GM19023 (cell line): Measurements from ENCODE around the gene NEK8.

Experiments
- ATAC-seq: cut with Tn5 transposase; IDR thresholded peaks from one replicate; pipeline ENCODE4 v1.9.1; 2021; ENCODE audit warnings: mild to moderate bottlenecking, moderate library complexity; ENCODE audit not compliant: unreplicated experiment

NEK8 gene

DNA sequence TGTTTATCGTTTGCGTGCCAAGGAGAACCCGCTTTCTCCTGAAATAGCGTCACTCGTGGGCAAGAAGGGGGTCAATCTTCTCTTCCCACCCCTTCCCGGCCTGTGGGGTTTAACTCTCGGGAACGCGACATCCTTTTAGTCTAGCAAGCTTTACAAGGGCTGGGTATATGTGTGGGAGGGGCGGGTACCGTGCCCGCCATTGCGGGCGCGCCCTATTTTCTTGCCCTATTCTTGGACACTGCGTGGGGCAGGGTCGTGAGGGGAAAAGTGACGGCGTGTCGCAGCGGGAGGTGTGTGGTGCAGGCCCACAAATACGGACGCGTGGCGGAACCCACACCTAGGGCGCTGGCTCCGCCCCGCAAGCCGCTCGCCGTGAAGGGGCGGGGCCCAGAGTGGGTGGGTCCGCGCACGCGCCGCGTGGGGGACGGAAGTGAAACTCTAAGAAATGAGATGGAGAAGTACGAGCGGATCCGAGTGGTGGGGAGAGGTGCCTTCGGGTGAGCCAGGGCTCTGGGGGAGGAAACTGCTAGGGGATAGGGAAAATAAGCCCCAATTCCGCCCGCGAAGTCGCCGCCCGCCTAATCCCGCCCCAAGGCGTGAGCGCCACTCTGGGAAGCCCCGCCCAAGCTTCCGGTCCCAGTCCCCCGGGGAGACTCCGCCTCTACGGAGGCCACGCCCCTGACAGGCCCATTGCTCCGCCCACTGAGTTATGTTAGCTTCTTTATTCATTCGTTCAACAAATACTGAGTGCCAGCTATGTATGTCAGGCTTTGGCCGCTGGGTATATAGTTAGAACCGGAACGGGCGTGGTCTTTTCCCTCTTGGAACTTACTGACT is at the start of gene NEK8:
Gene NEK8 (plus strand): TSS at position 425 of the 837 bp plus-strand sequence. CDS start 26 bp downstream, at position 451.
- ATAC-seq = peak; percentile 42

DNA sequence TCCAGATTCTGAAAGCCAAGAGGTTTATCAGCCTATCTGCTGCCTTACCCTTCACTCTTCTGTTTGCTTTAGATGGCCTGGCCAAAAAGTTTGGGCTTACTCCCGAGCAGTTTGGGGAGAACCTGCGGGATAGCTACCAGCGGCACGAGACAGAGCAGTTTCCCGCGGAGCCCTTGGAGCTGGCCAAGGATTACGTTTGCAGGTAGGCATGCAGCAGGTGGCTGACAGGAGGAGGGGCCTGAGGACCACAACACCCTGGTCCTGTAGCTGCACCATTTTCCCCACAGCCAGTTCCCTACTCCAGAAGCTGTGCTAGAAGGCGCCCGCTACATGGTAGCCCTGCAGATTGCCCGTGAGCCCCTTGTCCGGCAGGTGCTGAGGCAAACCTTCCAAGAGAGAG is 45.9 kb upstream of the NEK8 start:
- no peak for ATAC-seq

DNA sequence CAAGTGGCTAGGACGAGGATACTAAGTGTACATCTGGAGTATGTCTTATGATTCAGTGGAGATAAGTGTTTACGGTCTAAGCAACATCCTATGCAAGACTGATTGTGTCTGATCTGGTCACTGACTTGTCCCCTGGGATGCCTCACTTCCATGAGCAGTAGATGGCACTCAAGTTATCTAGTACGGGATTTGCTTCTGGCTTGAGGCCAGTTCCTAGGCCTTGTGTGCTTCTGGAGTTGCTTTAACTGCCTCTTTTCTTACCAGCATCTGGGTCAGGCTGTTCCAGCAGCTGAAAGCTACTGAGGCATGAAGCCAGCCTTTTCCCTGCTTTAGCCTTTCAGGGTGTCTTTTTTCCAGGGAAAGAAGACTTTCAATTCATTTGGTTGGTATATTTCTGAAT is 43.6 kb upstream of the NEK8 start:
- ATAC-seq = no peak

DNA sequence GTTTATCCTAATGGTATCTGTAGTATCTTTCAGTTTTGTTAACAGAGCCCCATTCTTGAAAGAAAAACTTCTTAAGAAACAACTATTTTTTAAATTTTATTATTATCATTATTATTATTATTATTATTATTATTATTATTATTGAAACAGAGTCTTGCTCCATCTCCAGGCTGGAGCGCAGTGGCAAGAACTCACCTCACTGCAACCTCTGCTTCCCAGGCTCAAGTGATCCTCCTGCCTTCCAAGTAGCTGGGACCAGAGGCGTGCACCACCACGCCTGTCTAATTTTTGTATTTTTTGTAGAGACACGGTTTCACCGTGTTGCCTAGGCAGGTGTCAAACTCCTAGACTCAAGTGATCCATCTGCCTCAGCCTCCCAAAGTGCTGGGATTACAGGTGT is 43.2 kb upstream of the NEK8 start:
- ATAC-seq = no peak

DNA sequence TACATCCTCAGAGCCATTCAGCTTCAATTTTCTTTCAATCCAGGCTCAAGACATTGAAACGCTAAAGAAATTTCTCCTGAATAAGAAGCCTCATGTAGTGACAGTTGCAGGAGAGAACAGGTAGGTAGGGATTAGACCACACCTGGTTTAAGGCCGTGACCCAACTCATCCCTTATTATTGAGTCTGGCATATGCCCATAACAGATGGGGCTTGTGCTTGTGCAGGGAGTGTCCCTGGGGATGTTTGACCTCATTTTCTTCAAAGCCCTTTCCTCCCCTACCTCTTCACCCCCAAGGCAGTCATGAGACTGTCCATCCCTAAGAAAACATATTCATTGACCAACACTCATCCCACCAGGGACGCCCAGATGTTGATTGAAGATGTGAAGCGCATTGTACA is 42.3 kb upstream of the NEK8 start:
- no peak for ATAC-seq

DNA sequence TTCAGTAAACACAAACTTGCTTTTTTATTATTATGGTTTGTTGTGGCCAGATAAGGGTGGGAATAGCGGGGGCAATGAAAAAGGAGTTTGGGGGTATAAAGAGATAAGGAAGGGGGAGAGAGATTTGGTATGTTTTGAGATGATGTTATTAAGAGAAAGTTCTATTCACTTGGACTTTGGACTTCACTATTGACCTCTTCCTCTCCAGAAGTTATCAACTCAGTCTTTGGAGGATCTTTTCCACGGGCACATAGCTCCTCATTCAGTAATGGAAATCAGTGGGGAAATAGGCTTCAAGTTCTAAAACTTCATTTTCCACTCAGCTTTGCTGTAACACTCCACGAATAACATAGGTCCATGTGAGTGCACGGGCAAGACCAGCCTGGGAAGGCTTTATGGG is 40.1 kb upstream of the NEK8 start:
- ATAC-seq = no peak

DNA sequence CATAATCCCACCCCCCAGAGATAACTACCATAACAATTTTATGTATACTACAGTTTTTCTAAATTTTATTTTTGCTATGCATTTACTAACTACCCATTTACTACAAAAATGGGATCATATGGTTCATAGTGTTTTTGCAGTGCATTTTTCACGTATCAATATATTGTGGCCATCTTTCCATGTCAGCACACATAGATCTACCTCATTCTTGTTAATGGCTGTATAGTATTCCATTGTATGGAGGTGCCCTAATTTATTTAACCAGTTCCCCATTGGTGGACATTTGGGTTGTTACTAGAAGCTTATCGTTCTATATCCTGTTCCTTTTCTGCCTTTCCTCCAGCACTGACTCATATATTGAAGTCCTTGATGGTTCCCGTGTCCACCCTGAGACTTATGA is 39.6 kb upstream of the NEK8 start:
- ATAC-seq = no peak

DNA sequence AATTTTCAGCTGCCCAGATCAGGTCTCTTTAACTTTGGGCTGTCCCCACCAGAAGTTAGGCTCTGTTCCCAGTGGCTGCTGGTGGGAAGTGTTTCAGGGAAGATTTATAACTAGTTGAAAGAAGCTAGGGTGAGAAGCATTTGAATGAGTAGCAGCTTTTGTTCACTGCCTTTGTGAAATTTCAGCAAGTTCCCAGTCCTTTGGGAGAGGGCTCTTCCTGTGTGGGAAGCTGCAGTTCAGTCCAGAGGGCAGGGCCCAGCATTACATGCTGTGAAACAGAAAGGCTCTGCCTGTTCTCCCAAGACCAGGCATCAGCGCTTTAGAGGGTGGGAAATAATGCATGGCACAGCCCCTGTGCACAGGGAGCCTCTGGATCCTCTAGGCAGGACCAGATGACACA is 34.7 kb upstream of the NEK8 start:
- ATAC-seq = no peak

DNA sequence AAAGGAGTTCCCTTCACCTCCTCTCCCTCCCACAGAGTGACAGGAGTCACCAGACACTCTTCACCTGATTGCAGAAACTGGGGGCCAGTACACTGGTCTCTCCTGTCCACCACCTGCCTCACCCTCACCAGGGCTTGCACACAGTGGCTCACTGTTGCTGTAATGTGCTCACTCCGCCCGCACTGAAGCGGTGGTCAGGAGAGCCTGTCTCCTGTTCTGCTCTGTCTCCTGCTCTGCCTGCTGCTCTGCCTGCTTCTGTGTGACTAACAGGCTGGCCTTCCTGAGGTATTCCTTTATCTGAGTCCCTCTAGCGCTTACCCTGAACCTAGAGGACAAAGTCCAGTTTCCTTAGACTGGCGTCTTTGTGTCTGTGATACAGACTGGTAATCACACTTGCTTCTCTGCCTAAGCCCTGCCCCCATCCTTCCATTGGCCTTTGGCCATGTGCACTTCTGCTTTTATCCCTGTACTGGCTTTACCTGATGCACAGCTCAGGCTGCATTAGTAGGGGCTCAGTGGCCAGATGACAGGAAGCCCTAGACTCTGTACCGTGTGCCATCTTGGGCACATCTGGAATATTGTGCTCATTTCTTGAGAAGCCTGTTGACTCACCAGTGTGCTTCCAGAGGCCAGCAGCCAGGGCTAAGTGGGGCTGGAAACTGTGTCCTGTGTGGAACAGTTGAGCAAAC is 30.2 kb upstream of the NEK8 start:
- no peak for ATAC-seq

DNA sequence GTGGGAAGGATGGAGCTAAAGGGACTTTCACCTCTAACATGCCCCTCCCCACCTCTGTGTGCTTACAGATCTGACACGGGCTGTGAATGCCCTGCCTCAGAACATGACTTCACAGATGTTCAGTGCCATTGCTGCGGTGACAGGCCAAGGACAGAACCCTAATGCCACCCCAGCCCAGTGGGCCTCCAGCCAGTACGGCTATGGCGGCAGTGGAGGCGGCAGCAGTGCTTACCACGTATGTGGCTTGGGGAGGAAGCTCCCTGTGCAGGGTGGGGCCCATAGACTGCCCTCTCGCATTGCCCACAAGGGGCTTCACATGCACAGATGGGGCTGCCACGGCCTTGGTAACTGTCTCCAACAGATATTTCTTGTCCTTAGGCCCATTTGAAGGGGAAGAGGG is 28.3 kb upstream of the NEK8 start:
- ATAC-seq = no peak

DNA sequence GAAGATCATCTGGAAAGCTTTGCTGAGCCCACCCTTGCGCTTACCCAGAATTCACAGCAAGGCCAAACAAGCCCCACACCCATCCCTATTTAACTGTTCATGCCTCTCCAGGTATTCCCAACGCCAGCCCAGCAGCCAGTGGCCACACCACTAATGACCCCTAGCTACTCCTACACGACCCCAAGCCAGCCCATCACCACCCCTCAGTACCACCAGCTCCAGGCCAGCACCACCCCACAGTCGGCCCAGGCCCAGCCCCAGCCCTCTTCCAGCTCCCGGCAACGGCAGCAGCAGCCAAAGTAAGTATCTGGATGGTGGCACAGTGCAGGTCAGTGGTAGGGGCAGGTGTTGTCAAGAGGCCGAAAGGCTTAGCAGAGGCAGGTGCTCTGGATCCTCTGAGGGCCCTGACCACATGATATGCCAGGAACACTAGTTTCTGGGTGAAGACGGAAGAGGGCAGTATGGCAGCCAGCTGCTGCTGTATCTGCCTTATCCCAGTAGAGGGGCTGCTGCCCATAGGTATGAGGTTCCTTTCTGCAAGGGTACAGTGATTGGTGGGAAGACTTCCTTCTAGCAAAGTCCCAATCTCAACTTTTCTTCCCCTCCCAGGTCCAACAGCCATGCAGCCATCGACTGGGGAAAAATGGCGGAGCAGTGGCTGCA is 27.6 kb upstream of the NEK8 start:
- ATAC-seq = no peak

DNA sequence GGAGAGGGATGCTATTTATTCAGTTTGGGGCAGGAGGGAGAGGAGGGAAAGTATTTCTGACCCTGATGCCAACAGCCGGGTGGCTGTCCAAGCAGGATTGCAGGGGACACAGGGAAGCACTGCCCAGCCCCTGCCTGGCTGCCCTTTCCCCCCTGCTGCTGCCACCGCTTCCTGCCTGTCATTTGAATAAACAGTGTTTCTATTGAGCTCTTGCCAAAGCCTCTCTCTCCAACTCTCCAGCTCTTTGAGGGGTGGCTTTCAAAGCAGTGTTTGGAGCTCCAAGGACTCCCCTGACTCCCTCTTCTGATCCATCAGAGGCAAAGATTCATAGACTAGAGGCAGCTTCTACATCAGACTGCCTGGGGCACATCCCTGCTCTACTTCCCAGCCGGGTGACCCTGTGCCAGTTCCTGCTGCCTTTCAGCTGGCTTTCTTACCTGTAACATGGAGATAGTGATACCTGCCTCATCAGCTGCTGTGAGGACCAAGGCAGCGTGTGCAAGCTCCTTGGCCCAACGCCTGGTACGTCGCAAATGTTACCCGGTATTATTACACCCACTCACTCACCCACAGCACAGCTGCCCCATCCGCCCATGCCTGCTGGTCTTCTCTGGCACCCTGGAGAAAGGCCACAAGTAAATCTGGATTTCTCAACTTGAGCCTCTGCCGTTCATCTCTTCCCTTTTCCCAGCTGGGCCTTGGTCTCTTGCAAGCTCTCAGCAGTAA is 26.4 kb upstream of the NEK8 start:
- no peak for ATAC-seq

DNA sequence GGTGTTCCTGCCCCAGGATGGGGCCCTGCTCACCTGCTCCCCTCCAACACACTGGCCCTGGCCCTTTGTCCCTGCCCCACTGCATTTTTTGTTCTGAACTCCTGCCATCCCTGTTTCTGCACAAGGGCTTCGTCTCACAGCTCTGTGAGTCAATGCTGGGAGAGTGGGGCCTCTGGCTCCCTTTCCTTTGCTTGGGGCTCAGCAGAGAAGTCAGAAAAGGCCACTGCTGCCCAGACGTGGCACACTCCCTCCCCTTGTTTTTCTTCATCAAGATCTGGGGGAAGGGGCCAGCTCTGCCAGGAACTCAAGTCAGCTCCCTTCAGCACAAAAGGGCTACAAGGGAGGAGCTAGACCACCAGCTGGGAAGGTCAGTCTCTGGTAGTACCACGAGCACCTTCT is 25.8 kb upstream of the NEK8 start:
- ATAC-seq = no peak

DNA sequence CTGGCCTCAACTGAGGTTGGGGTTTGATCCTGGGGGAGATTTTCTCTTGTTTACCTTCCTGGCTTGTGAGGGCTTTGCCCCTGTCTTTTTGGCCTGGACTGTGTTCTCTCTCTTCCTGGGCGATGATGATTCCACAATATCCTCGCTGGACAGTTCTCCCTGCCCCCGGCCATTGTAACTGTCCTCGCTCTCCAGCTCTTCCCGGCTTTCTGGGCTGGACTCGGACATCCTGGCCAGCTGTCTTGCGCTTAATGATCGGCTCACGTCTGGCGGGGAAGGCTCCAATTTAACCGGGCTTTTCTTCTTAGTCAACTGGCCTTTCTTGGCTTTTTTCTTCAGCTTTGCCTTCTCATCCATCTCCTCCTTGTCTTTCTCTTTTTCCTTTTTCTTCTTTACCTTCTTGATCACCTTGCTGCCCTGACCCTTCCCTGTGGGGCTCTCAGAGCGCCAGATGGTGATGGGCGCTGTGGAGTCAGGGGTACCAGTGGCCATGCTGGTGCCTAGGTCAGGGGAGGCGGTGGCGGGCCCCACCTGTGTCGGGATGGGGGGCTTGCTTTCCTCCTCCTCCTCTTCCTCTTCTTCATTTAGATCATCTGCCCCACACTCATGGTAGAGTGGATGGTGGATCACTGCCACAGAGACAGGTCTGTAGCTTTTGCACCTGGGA is 24.9 kb upstream of the NEK8 start:
- ATAC-seq = no peak

DNA sequence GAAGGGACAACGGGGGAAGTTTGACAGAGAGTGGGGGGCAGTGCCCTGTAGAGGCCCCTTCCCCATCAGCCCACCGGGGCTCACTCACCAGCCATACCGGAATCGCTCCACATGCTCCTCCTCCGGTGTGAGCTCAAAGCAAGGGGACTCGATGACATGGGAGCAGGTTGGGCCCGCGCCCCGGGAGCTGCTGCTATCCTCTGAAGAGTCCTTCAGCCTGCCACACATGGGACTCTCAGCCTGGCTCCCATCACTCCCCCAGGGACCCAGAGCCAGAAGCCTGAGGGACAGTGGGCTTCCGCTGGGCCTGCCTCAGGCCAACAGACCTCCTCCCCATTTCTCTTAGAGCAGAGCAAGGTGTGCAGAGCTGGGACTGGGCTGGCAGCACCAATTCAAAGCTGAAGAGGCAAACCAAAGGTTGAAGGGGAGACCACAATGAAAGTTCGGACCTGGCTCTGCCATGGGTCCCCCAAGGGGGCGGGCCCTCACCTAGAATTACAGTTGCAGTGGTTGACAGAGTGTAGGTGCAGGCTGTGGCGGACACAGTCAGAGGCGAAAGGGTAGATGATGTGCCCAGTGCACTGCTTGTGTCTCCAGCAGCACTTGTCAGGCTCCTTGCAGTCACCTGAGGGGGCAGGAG is 24.2 kb upstream of the NEK8 start:
- no peak for ATAC-seq

DNA sequence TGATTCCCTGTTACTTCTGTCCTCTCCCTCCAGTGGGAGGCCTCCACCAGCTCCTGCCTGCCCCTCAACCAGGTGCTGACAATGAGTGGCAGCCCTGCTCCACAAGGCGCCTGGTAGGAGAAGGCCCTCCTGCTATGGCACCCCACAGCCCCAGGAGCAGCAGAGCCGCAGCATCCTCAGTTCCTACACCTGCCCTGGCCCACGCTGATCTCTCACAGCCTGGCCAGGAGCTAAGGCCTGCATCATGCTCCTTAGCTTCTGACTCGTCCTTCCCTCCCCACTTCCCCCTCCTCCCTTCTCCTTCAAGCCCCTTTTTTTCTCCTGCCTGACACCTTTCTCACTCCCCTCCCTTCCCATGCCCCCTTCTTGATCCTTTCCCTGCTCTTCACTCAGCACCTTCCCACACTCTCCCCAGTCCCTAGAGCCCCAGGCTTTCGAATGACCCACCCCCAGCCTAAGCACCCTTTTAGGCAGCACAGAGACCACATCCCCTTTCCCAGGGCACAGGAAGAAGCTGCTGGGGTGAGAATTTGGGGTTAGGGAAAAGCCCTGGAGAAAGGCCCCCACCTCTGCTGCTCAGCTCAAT is 23.4 kb upstream of the NEK8 start:
- no peak for ATAC-seq

DNA sequence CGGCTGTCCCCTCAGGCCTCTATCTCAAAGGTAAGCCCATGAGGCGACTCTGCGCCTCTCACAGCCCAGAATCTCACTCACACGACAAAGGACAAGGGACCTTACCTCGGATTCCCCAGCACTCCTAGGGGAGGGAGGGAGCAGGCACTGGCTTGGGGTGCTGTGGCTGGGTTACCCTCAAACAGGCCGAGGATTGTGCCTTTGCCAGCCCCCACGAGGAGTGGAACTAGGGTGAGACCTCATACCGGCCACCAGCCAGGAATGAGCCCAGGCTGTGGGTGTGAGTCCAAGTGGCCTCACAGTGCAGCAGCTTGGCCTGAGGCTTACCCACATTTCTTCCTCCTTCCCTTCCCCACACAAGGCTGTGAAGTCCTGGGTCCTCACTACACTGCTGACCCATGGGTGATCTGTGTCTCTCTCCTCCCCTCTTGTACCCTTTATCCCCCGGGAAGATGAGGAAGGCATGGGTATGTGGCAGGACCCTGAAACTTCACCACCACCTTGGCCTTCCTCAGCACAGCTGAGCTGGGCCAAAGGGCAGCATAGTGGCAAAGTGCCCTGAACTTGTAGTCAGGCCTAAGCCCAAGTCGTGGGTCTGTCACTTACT is 22.8 kb upstream of the NEK8 start:
- ATAC-seq = no peak

DNA sequence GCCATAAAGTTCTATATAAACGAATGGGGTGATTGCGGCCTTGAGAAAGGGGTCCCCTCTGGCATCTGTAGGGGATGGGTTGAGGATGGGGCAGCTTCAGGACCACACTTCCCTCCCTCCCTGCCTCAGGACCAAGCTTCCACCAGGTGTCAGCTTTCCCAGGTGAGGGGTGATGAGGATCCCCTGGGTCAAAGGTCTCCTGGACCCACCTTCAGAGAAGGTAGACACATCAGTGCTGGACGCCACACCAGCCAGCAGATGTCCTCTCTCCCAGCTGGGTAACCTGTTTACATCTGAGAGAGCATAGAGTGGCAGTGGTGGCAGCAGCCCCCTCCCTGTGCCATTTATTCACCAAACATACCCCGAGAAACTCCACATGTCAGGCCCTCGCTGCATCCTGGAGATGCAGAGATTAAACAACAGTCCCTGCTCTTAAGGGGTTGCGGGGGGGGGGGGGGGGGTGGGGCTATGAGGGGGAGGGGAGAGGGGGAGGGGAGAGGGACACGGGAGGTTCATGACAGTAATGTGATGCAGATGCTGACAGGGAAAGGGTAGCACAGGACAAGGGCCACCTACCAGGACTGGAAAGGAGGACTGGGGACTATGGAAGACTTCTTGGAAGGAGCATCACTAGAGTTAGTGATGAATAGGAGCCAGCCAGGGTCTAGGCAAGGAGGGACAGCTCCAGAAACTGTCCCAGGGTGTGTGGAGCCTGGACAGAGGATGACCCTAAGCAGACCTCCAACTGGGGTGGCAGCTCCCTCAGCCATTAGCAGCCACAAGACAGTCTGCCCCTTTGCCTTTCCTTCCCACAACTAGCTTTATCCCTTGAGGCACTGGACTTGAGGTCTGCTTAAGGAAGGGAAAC is 21.9 kb upstream of the NEK8 start:
- ATAC-seq = no peak

DNA sequence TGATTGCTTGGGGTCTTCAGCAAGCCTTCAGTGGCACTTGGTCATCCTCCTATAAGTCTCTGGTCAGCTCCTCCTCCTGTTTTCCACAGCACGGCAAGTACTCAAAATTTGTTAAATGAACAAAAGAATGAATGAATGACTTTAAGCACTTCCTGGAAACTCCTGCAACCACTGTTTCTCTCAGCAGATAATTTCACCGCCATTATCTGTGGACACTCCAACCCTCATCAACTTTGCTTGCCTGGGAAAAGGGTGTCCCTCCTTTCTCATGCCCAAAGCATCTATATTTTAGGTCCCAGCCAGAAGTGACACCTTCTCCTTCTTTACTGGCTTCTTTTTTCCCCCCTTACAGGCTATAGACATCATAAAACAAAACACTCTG is 21.3 kb upstream of the NEK8 start:
- ATAC-seq = no peak
